ENCODE results near the gene PTPRE. TPM values are rescaled to one million over a fixed set of nuclear protein-coding genes. Genes with fewer than 3 reads are reported as not detected.

Gene PTPRE
- total RNA-seq, 1 experiment from 2014 or later, result 3.1 TPM

- Mint-ChIP-seq H3K27ac (no peak overlapping the region), H3K4me1 (no peaks in the 10 kb centered on the region), H3K27me3 (ENCODE audit: low read depth) (no peaks in the 10 kb centered on the region), H3K4me3 (no peak overlapping the region), H3K9me3 (no peaks in the 10 kb centered on the region), H3K36me3 (peaks cover 38% of the 10 kb centered on the region)
- POLR2A ChIA-PET, result no interaction called here
- DNase-seq (ENCODE audit: low spot score) (no peak), ATAC-seq (no peak)
- no peak for TF ChIP-seq NFYB (CRISPR knock-in tag; conservative IDR thresholded peaks at IDR 0.05; ENCODE audit: low read depth)
- TF ChIP-seq, protein P1, sequence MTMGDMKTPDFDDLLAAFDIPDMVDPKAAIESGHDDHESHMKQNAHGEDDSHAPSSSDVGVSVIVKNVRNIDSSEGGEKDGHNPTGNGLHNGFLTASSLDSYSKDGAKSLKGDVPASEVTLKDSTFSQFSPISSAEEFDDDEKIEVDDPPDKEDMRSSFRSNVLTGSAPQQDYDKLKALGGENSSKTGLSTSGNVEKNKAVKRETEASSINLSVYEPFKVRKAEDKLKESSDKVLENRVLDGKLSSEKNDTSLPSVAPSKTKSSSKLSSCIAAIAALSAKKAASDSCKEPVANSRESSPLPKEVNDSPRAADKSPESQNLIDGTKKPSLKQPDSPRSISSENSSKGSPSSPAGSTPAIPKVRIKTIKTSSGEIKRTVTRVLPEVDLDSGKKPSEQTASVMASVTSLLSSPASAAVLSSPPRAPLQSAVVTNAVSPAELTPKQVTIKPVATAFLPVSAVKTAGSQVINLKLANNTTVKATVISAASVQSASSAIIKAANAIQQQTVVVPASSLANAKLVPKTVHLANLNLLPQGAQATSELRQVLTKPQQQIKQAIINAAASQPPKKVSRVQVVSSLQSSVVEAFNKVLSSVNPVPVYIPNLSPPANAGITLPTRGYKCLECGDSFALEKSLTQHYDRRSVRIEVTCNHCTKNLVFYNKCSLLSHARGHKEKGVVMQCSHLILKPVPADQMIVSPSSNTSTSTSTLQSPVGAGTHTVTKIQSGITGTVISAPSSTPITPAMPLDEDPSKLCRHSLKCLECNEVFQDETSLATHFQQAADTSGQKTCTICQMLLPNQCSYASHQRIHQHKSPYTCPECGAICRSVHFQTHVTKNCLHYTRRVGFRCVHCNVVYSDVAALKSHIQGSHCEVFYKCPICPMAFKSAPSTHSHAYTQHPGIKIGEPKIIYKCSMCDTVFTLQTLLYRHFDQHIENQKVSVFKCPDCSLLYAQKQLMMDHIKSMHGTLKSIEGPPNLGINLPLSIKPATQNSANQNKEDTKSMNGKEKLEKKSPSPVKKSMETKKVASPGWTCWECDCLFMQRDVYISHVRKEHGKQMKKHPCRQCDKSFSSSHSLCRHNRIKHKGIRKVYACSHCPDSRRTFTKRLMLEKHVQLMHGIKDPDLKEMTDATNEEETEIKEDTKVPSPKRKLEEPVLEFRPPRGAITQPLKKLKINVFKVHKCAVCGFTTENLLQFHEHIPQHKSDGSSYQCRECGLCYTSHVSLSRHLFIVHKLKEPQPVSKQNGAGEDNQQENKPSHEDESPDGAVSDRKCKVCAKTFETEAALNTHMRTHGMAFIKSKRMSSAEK (CRISPR knock-in tag; IDR thresholded peaks at IDR 0.05; ENCODE audit: borderline replicate concordance), result no peak
- TF ChIP-seq, protein P2, sequence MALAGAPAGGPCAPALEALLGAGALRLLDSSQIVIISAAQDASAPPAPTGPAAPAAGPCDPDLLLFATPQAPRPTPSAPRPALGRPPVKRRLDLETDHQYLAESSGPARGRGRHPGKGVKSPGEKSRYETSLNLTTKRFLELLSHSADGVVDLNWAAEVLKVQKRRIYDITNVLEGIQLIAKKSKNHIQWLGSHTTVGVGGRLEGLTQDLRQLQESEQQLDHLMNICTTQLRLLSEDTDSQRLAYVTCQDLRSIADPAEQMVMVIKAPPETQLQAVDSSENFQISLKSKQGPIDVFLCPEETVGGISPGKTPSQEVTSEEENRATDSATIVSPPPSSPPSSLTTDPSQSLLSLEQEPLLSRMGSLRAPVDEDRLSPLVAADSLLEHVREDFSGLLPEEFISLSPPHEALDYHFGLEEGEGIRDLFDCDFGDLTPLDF (CRISPR knock-in tag; IDR thresholded peaks at IDR 0.05), result no peak
- TF ChIP-seq ZMAT4 (CRISPR knock-in tag; IDR thresholded peaks at IDR 0.05), result no peak
- no peak for TF ChIP-seq OVOL2 (CRISPR knock-in tag; IDR thresholded peaks at IDR 0.05; ENCODE audit: borderline replicate concordance)
- TF ChIP-seq, protein P3, sequence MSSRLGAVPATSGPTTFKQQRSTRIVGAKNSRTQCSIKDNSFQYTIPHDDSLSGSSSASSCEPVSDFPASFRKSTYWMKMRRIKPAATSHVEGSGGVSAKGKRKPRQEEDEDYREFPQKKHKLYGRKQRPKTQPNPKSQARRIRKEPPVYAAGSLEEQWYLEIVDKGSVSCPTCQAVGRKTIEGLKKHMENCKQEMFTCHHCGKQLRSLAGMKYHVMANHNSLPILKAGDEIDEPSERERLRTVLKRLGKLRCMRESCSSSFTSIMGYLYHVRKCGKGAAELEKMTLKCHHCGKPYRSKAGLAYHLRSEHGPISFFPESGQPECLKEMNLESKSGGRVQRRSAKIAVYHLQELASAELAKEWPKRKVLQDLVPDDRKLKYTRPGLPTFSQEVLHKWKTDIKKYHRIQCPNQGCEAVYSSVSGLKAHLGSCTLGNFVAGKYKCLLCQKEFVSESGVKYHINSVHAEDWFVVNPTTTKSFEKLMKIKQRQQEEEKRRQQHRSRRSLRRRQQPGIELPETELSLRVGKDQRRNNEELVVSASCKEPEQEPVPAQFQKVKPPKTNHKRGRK (CRISPR knock-in tag; IDR thresholded peaks at IDR 0.05; ENCODE audit: borderline replicate concordance), result no peak
- CTCF ChIA-PET, result no interaction called here
Measured at GRCh38 chr10:128102480-128103228, 195.8 kb downstream of the PTPRE start.

DNA sequence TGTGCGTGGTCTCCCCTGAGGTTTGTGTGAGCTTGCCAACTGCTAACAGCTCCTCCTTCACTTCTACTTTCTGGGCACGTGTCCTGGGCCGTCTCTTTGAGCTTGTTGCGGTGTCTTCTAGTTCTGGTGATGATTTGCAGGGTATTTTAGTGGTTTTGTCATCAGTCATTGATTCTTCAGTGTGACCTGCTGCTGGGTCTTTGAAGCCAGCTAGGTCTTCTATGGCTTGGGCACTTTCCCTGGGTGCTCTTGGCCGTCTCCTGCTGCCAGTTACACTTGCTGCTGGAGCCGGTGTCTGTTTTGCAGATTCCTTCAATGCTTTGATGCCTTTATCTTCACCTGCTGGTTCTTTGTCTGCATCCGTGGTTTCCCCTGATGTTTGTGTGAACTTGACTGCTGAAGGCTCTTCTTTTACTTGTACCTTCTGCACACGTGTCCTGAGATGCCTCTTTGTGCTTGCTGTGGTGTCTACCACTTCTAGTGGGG, 196.4 kb downstream of the PTPRE start:
- POLR2A ChIA-PET, result no interaction called here
- Mint-ChIP-seq H3K9me3 (no peaks in the 10 kb centered on the region), H3K4me1 (no peaks in the 10 kb centered on the region), H3K4me3 (no peak overlapping the region), H3K36me3 (peaks cover 32% of the 10 kb centered on the region), H3K27me3 (ENCODE audit: low read depth) (no peaks in the 10 kb centered on the region), H3K27ac (no peak overlapping the region)
- no peak for DNase-seq (ENCODE audit: low spot score)
- no peak for TF ChIP-seq MAX (CRISPR knock-in tag; IDR thresholded peaks at IDR 0.05)
- TF ChIP-seq, protein P4, sequence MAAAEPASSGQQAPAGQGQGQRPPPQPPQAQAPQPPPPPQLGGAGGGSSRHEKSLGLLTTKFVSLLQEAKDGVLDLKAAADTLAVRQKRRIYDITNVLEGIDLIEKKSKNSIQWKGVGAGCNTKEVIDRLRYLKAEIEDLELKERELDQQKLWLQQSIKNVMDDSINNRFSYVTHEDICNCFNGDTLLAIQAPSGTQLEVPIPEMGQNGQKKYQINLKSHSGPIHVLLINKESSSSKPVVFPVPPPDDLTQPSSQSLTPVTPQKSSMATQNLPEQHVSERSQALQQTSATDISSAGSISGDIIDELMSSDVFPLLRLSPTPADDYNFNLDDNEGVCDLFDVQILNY (CRISPR knock-in tag; IDR thresholded peaks at IDR 0.05), result no peak
- ATAC-seq, result no peak
- CTCF ChIA-PET, result no interaction called here

- H3K4me3 Mint-ChIP-seq, result no peak overlapping the region
- ATAC-seq, result no peak
- no peaks in the 10 kb centered on the region for H3K9me3 Mint-ChIP-seq
- CTCF ChIA-PET, result no interaction called here
- no peak overlapping the region for H3K27ac Mint-ChIP-seq
- H3K36me3 Mint-ChIP-seq, result peaks cover 12% of the 10 kb centered on the region
- POLR2A ChIA-PET, result no interaction called here
- DNase-seq (ENCODE audit: low spot score), result no peak
- no peaks in the 10 kb centered on the region for H3K4me1 Mint-ChIP-seq
- no peaks in the 10 kb centered on the region for H3K27me3 Mint-ChIP-seq (ENCODE audit: low read depth)
- TF ChIP-seq HMGA2 (CRISPR knock-in tag; IDR thresholded peaks at IDR 0.05) (no peak), FOXJ3 (CRISPR knock-in tag; IDR thresholded peaks at IDR 0.05; ENCODE audit: borderline replicate concordance) (no peak), MXD4 (CRISPR knock-in tag; IDR thresholded peaks at IDR 0.05; ENCODE audit: borderline replicate concordance) (no peak), CTCF (IDR thresholded peaks at IDR 0.05) (no peak), ESRRA (CRISPR knock-in tag; IDR thresholded peaks at IDR 0.05; ENCODE audit: borderline replicate concordance) (no peak), NFYB (CRISPR knock-in tag; conservative IDR thresholded peaks at IDR 0.05; ENCODE audit: low read depth) (no peak)
- TF ChIP-seq, protein P1 (CRISPR knock-in tag; IDR thresholded peaks at IDR 0.05; ENCODE audit: borderline replicate concordance), result no peak
Measured at GRCh38 chr10:128105383-128105782, 198.5 kb downstream of the PTPRE start.
